Mesenchymal stem cell (in vitro differentiated cells and primary cell): Measurements from ENCODE around the gene G6PC3.

Experiments used
- DNase-seq: peaks from one replicate; pipeline ENCODE4 v3.0.0-alpha.2; 2013
- H2AFZ ChIP-seq: one replicate; pipeline ENCODE4 v1.6.1; 2013; ENCODE audit warnings: low read depth, mild to moderate bottlenecking, control low read depth, inconsistent platforms, low read length, moderate library complexity
- H2AK5ac ChIP-seq: 2 replicates; pipeline ENCODE4 v1.6.1; 2013; ENCODE audit warnings: low read length, moderate library complexity, mild to moderate bottlenecking, inconsistent platforms; ENCODE audit not compliant: severe bottlenecking
- H2BK120ac ChIP-seq: one replicate; pipeline ENCODE4 v1.6.1; 2013; ENCODE audit warnings: low read depth, mild to moderate bottlenecking, inconsistent platforms, low read length, moderate library complexity
- H2BK12ac ChIP-seq, 2 experiments: one replicate each; pipeline ENCODE4 v1.6.1; 2013; ENCODE audit warnings: inconsistent platforms in 2 of 2, low read length in 2 of 2, mild to moderate bottlenecking in 2 of 2, moderate library complexity in 2 of 2, control low read depth in 1 of 2
- H2BK15ac ChIP-seq: one replicate; pipeline ENCODE4 v1.6.1; 2013; ENCODE audit warnings: mild to moderate bottlenecking, low read depth, inconsistent platforms; ENCODE audit not compliant: poor library complexity, severe bottlenecking
- H2BK5ac ChIP-seq: 2 replicates; pipeline ENCODE4 v1.6.1; 2013; ENCODE audit warnings: low read depth, mild to moderate bottlenecking, low read length, control low read depth, inconsistent platforms; ENCODE audit not compliant: poor library complexity, severe bottlenecking
- H3K14ac ChIP-seq, 2 experiments: one replicate each; pipeline ENCODE4 v1.6.1; 2013; ENCODE audit warnings: inconsistent platforms in 2 of 2, low read length in 2 of 2, control low read depth in 1 of 2, mild to moderate bottlenecking in 1 of 2, moderate library complexity in 1 of 2
- H3K18ac ChIP-seq, 2 experiments: one replicate each; pipeline ENCODE4 v1.6.1; 2013; ENCODE audit warnings: inconsistent platforms in 2 of 2, low read length in 2 of 2, control low read depth in 1 of 2, low read depth in 1 of 2, mild to moderate bottlenecking in 1 of 2
- H3K23ac ChIP-seq, 2 experiments: one replicate each; pipeline ENCODE4 v1.6.1; 2013; ENCODE audit warnings: inconsistent platforms in 2 of 2, low read length in 2 of 2, mild to moderate bottlenecking in 2 of 2, moderate library complexity in 2 of 2, control low read depth in 1 of 2
- H3K27ac ChIP-seq: 2 replicates; pipeline ENCODE4 v1.5.1; 2013; ENCODE audit warnings: mild to moderate bottlenecking, moderate library complexity, low read length, control low read depth, inconsistent platforms; ENCODE audit not compliant: poor library complexity, severe bottlenecking
- H3K27me3 ChIP-seq, 2 experiments: 2 replicates each; pipeline versions ENCODE4 v1.6.1 to v1.7.0; 2013; ENCODE audit warnings: low read length in 2 of 2, mild to moderate bottlenecking in 2 of 2, moderate library complexity in 2 of 2, control low read depth in 1 of 2, inconsistent platforms in 1 of 2; ENCODE audit not compliant: control insufficient read depth in 1 of 2, insufficient read depth in 1 of 2
- H3K36me3 ChIP-seq, 2 experiments: 2 replicates each; pipeline versions ENCODE4 v1.6.1 to v1.7.0; 2013; ENCODE audit warnings: low read length in 2 of 2, control low read depth in 1 of 2, inconsistent platforms in 1 of 2, low read depth in 1 of 2, mild to moderate bottlenecking in 1 of 2; ENCODE audit not compliant: insufficient read depth in 2 of 2, control insufficient read depth in 1 of 2
- H3K4ac ChIP-seq, 2 experiments: one replicate each; pipeline ENCODE4 v1.6.1; 2013; ENCODE audit warnings: inconsistent platforms in 2 of 2, low read length in 2 of 2, mild to moderate bottlenecking in 2 of 2, moderate library complexity in 2 of 2, control low read depth in 1 of 2, low read depth in 1 of 2
- H3K4me1 ChIP-seq: 2 replicates; pipeline ENCODE4 v1.6.1; 2013; ENCODE audit warnings: low read depth, low read length, control low read depth; ENCODE audit not compliant: control insufficient read depth, insufficient read depth
- H3K4me2 ChIP-seq: 2 replicates; pipeline ENCODE4 v1.6.1; 2013; ENCODE audit warnings: low read length, mild to moderate bottlenecking, inconsistent platforms; ENCODE audit not compliant: poor library complexity, severe bottlenecking
- H3K4me3 ChIP-seq, 2 experiments: 2 replicates each; pipeline versions ENCODE4 v1.5.1 to v1.7.0; 2013; ENCODE audit warnings: low read length in 2 of 2, mild to moderate bottlenecking in 2 of 2, control low read depth in 1 of 2, low read depth in 1 of 2; ENCODE audit not compliant: insufficient read depth in 1 of 2
- H3K79me1 ChIP-seq: replicated peaks from 2 replicates; pipeline ENCODE4 v1.6.1; 2013; ENCODE audit warnings: mild to moderate bottlenecking, control low read depth, low read length, inconsistent platforms; ENCODE audit not compliant: poor library complexity, severe bottlenecking
- H3K9ac ChIP-seq: 2 replicates; pipeline ENCODE4 v1.7.0; 2013; ENCODE audit warnings: mild to moderate bottlenecking, low read length, moderate library complexity
- H3K9me3 ChIP-seq: 2 replicates; pipeline ENCODE4 v1.7.0; 2013; ENCODE audit warnings: mild to moderate bottlenecking, low read length; ENCODE audit not compliant: control insufficient read depth
- H4K8ac ChIP-seq: one replicate; pipeline ENCODE4 v1.6.1; 2013; ENCODE audit warnings: inconsistent platforms, mild to moderate bottlenecking, low read length, moderate library complexity
- H4K91ac ChIP-seq: one replicate; pipeline ENCODE4 v1.6.1; 2013; ENCODE audit warnings: mild to moderate bottlenecking, low read length, inconsistent platforms
- WGBS: methylation state at CpG from one replicate; pipeline ENCODE4 v1.1.7; 2013; ENCODE audit warnings: mixed read lengths; 5-methylcytosine and 5-hydroxymethylcytosine counted together

The G6PC3 gene

DNA sequence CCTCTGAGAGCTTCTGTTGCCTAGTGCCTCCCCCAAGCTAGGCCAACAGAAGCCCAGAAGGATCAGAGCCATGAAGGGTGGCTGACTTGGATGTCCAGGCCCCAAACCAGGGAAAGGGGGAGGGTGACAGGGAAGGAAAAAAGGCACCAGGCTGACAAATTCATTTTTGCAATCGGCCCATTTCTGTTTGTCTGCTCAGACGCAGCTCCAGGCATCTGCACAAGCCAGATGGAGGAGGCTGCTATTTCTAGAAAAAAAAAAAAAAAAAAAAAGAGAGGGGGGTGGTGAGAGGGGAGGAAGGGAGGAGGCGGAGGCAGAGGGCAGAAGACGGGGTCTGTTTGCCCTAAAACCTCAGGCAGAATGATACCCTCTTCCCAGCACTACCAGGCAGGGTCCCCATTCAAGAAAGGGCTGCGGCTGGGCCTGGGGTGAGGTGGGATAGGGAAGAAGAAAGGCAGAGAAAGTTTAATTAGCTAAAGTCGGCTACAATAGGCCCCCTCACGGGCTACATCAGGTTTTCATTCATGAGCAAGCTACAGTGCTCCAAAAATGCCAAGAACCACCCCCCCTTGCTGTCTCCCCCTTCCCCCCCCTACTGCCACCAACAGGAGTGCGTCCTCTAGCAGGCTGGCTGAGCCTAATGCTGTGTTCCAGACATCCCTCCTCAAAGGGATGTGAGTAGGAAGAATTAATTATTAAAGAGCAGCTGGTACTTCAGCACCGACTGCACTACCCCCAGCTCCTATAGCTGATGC lies 50.5 kb downstream of the G6PC3 start:
- Histone ChIP-seq H2AFZ (no peak overlapping the region), H3K79me1 (peaks cover 18% of the 10 kb centered on the region), H3K4me1 (peaks cover 12% of the 10 kb centered on the region), H3K4me3 (peak overlapping the region in 1 of 2 experiments; percentile 97), H3K14ac (no peak overlapping the region), H3K9ac (peak overlapping the region; percentile 95), H2BK120ac (no peak overlapping the region), H3K27me3 (peaks cover 0 to 6% of the 10 kb centered on the region in 2 experiments), H2BK15ac (no peak overlapping the region), H3K4ac (no peak overlapping the region), H3K36me3 (peaks cover 7 to 16% of the 10 kb centered on the region in 2 experiments), H4K8ac (no peak overlapping the region), H3K9me3 (no peaks in the 10 kb centered on the region), H2BK12ac (no peak overlapping the region), H3K23ac (no peak overlapping the region), H2AK5ac (no peak overlapping the region), H3K18ac (no peak overlapping the region), H2BK5ac (no peak overlapping the region), H3K27ac (no peak overlapping the region), H4K91ac (no peak overlapping the region), H3K4me2 (no peak overlapping the region)
- 67% methylated on average over 5 of the region's 9 CpGs for WGBS
- DNase-seq, result no peak

DNA sequence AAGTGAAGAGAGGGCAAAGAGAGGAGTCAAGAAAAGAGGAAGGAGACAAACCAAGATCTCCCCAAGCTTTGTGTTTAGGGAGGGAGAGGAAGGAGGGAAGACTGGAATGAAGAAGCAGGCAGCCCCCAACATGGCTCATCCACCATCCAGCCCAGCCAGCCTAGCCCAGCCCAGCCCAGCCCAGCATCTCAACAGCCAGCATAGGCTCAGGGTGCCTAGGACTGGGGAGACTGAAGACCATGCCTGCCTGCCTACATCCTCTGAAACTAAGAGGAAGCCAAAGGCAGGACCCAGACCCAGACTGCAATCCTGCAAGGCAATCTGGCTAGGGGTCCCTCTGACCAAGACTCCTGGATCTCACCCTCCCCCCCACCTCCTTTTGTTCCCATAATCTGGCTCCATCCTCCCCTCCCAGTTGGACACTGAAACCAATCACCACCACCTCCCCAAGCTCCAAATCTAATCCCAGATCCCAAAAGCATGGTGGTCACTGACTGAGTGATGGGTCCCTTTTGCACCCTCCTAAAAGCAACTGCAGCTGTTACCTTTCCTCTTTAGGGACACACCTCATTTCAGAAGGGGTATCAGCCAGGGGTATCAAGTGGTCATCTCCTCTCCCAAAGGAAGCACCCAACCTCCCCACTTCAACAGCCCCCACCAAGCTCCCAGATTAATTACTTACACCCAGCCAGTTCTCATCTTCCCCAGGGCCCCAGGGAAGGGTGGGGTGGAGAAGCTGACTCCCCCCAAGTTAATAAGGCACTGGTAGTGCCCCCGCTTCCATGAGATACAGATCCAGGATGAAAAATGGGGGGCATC lies 51.7 kb downstream of the G6PC3 start:
- H2BK120ac ChIP-seq, result no peak overlapping the region
- no peak overlapping the region for H3K4ac ChIP-seq
- no peak overlapping the region for H3K23ac ChIP-seq
- 21% methylated on average over 1 of the region's 1 CpG for WGBS
- no peak overlapping the region for H4K8ac ChIP-seq
- H3K9ac ChIP-seq, result peak overlapping the region; percentile 95
- no peak overlapping the region for H3K14ac ChIP-seq
- H3K36me3 ChIP-seq, result peaks cover 2 to 4% of the 10 kb centered on the region in 2 experiments
- no peak overlapping the region for H3K18ac ChIP-seq
- no peak overlapping the region for H3K4me2 ChIP-seq
- H3K27me3 ChIP-seq, result peaks cover 0 to 6% of the 10 kb centered on the region in 2 experiments
- no peak overlapping the region for H4K91ac ChIP-seq
- peak overlapping the region in 1 of 2 experiments; percentile 0 for H2BK12ac ChIP-seq
- no peak overlapping the region for H2AK5ac ChIP-seq
- peaks cover 12% of the 10 kb centered on the region for H3K4me1 ChIP-seq
- DNase-seq, result no peak
- no peak overlapping the region for H2BK15ac ChIP-seq
- no peak overlapping the region for H3K27ac ChIP-seq
- H3K9me3 ChIP-seq, result no peaks in the 10 kb centered on the region
- no peak overlapping the region for H2BK5ac ChIP-seq
- H3K4me3 ChIP-seq, result peak overlapping the region in 1 of 2 experiments; percentile 97
- no peak overlapping the region for H2AFZ ChIP-seq
- H3K79me1 ChIP-seq, result peaks cover 18% of the 10 kb centered on the region

DNA sequence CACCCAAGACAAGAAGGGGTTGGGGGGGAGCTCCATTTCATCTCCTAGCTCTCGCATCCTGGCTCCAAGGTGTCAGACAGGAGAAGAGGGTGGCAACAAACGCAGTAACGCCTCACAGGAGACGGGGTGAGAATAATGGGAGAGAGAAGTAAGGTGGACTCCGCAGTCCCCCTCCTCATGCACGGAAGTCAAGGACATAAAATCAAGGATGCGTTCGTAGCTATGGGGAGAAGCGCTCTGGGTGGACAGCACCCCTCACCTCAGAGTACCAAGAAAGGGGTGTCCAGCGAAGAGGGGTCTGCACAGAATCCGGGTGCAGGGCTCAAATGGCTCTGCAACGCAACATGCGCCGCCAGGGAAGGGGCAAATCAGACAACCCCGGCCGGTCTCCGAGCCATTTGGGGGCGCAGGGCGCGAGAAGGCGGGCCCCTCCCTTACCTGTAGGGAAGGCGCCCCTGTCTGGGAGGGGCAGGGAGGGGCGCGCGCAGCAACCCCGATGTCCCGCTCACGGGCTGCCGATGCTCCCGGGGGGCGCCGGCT lies 52.4 kb downstream of the G6PC3 start:
- H3K9ac ChIP-seq, result peak overlapping the region; percentile 95
- peaks cover 17% of the 10 kb centered on the region for H3K79me1 ChIP-seq
- H3K4ac ChIP-seq, result peak overlapping the region; percentile 48 to 84
- no peak for DNase-seq
- peak overlapping the region in 1 of 2 experiments; percentile 97 for H3K23ac ChIP-seq
- H2BK12ac ChIP-seq, result peak overlapping the region in 1 of 2 experiments; percentile 76
- H3K4me1 ChIP-seq, result peaks cover 12% of the 10 kb centered on the region
- peak overlapping the region; percentile 76 for H2BK120ac ChIP-seq
- H3K4me3 ChIP-seq, result peak overlapping the region; percentile 79 to 97
- no peak overlapping the region for H3K27ac ChIP-seq
- H3K36me3 ChIP-seq, result no peaks in the 10 kb centered on the region
- H4K91ac ChIP-seq, result peak overlapping the region; percentile 96
- H3K18ac ChIP-seq, result peak overlapping the region; percentile 89 to 91
- peaks cover 0 to 6% of the 10 kb centered on the region in 2 experiments for H3K27me3 ChIP-seq
- H4K8ac ChIP-seq, result peak overlapping the region; percentile 87
- no peaks in the 10 kb centered on the region for H3K9me3 ChIP-seq
- H2AFZ ChIP-seq, result peak overlapping the region; percentile 58
- under 1% methylated on average over 31 of the region's 32 CpGs for WGBS
- H2AK5ac ChIP-seq, result no peak overlapping the region
- H2BK5ac ChIP-seq, result no peak overlapping the region
- peak overlapping the region; percentile 91 for H2BK15ac ChIP-seq
- peak overlapping the region in 1 of 2 experiments; percentile 81 for H3K14ac ChIP-seq
- H3K4me2 ChIP-seq, result peak overlapping the region; percentile 87
